Esophagus (tissue), 2 donors: ENCODE measurements around the gene CA4. TPM values are rescaled to one million over a fixed set of nuclear protein-coding genes. Genes with fewer than 3 reads are reported as not detected.

Experiments
- H3K27ac ChIP-seq, 2 donors: one replicate each; pipeline ENCODE4 v1.5.1; 2013; ENCODE audit warnings: low read depth in 2 of 2, mild to moderate bottlenecking in 2 of 2, inconsistent platforms in 1 of 2, low read length in 1 of 2, moderate library complexity in 1 of 2
- H3K27me3 ChIP-seq, 2 donors: one replicate each; pipeline ENCODE4 v1.6.1; 2013; ENCODE audit warnings: low read length in 2 of 2, control low read depth in 1 of 2, mild to moderate bottlenecking in 1 of 2; ENCODE audit not compliant: insufficient read depth in 2 of 2, control insufficient read depth in 1 of 2
- H3K36me3 ChIP-seq, 2 donors: one replicate each; pipeline ENCODE4 v1.6.1; 2013; ENCODE audit warnings: low read length in 1 of 2; ENCODE audit not compliant: control insufficient read depth in 2 of 2, insufficient read depth in 2 of 2
- H3K4me1 ChIP-seq, 2 donors: one replicate each; pipeline ENCODE4 v1.6.1; 2013; ENCODE audit warnings: low read length in 1 of 2; ENCODE audit not compliant: control insufficient read depth in 2 of 2, insufficient read depth in 2 of 2
- H3K4me3 ChIP-seq, 2 donors: one replicate each; pipeline ENCODE4 v1.5.1; 2013; ENCODE audit warnings: low read length in 2 of 2, mild to moderate bottlenecking in 2 of 2, low read depth in 1 of 2, moderate library complexity in 1 of 2
- H3K9me3 ChIP-seq, 2 donors: one replicate each; pipeline ENCODE4 v1.6.1; 2013; ENCODE audit warnings: mild to moderate bottlenecking in 2 of 2, low read depth in 1 of 2, low read length in 1 of 2, moderate library complexity in 1 of 2; ENCODE audit not compliant: control insufficient read depth in 2 of 2, insufficient read depth in 1 of 2
- WGBS, 2 donors: extraction: QIAGEN DNeasy Blood & Tissue Kit; methylation state at CpG; one replicate each; pipeline ENCODE4 v1.1.7; 2013; 5-methylcytosine and 5-hydroxymethylcytosine counted together
- polyA plus RNA-seq, 2 donors: library from polyadenylated mRNA; stranded (reverse); fragments of 200-250 nt; gene quantifications; one replicate each; pipeline ENCODE4 v1.2.3, GENCODE V29; 2013
- donor health status: healthy with polysubstance abuse.
- donor health status: Bipolar disorder and iron deficiency.

CA4 gene
- polyA plus RNA-seq, 2 donors = 0.45 to 1.5 TPM

DNA sequence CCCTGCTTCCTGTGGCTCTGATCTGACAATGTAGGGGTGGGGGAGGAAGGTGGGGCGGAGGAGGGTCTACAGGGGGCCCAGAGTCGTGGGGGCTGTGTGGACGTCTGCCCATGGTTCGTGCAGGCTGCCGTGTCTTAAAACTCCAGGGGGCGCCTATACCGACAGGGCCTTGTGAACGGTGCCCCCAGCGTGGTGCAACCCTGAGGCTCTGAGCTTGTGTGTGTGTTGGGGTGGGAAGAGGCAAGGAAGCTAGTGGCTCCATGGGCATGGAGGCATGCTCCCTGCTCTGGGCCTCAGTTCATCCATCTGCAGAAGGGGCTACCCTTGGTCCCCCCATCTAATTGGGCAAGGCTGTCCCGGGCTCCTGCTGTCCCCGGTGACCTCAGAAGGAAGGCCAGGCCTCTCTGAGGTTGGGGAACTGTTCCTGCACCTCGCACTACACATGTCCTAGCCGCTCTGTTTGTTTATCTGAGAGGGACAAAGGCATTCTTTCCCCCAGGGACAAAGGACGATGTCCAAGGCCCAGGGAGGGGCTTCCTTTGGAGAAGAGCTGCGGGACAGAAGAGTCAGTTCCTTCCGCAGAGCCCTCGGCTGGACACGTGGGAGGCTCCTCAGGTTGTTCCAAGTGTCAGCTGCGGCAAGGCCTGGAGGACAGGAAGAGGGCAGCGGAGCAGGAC is 13.5 kb downstream of the CA4 start:
- Histone ChIP-seq H3K36me3 (no peaks in the 10 kb centered on the region), H3K4me3 (no peak overlapping the region), H3K27ac (no peak overlapping the region), H3K27me3 (peaks cover 0 to 3% of the 10 kb centered on the region in 2 donors), H3K4me1 (no peaks in the 10 kb centered on the region), H3K9me3 (no peaks in the 10 kb centered on the region)
- 55 to 67% methylated on average over 20 of the region's 20 CpGs for WGBS, 2 donors

DNA sequence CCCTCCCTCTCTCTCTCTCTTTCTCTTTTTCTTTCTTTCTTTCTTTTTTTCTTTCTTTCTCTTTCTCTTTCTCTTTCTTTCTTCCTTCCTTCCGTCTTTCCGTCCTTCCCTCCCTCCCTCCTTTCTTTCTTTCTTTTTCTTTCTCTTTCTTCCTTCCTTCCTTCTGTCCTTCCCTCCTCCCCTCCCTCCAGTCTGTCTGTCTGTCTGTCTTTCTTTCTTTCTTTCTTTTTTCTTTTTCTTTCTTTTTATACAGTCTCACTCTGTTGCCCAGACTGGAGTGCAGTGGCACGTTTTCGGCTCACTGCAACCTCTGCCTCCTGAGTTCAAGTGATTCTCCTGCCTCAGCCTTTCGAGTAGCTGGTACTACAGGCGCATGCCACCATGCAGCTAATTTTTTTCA is 14.4 kb downstream of the CA4 start:
- Histone ChIP-seq H3K9me3 (no peaks in the 10 kb centered on the region), H3K27ac (no peak overlapping the region), H3K36me3 (no peaks in the 10 kb centered on the region), H3K4me1 (no peaks in the 10 kb centered on the region), H3K27me3 (no peaks in the 10 kb centered on the region), H3K4me3 (no peak overlapping the region)
- WGBS, 2 donors = 79 to 81% methylated on average over 6 of the region's 6 CpGs

- H3K27ac ChIP-seq = no peak overlapping the region
Observed at GRCh38 chr17:60164697-60165096, 14.9 kb downstream of the CA4 start.

DNA sequence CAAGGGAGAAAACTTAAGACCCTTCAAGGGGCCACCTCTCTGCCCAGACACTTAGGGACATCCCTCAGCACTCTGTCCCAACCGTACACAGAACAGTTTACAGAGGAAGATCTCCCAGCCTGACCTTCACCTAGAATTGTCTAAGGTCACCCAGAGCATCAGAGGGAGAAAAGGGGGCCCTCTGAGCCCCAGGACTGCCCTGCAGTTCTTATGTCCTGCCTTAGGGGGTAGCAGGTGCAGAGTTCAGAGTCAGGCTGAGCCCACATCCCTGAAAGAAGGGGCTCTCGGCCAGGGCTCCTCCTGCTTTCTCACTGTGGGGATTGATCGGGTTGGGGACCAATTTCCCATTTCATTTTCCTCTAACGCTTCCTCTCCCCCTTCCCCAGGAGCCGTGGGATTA is 15.4 kb downstream of the CA4 start:
- no peaks in the 10 kb centered on the region for H3K36me3 ChIP-seq
- no peaks in the 10 kb centered on the region for H3K27me3 ChIP-seq
- H3K9me3 ChIP-seq = no peaks in the 10 kb centered on the region
- no peak overlapping the region for H3K27ac ChIP-seq
- WGBS, 2 donors = 55 to 64% methylated on average over 5 of the region's 5 CpGs
- no peak overlapping the region for H3K4me3 ChIP-seq
- no peaks in the 10 kb centered on the region for H3K4me1 ChIP-seq

More at GRCh38 chr17:60164697-60165096, 14.9 kb downstream of the CA4 start:
- Histone ChIP-seq H3K36me3 (no peaks in the 10 kb centered on the region), H3K9me3 (no peaks in the 10 kb centered on the region), H3K27me3 (no peaks in the 10 kb centered on the region), H3K4me1 (no peaks in the 10 kb centered on the region), H3K4me3 (no peak overlapping the region)
- 47 to 52% methylated on average over 5 of the region's 5 CpGs for WGBS, 2 donors

DNA sequence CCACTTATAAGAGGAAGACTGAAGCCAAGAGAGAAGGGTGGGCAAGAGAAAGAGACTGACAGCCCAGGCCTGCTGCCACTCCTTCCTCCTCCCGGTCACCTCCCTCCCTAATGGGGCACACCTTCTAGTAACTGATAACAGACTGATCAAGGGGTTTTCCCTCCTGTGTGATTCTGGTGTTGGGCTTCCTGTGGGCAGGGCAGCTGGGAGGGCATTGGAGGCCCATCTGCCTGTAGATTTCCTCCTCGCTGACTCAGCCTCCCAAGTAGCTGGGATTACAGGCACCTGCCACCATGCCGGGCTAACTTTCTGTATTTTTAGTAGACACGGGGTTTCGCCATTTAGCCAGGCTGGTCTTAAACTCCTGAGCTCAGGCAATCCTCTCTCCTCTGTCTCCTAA is 16.2 kb downstream of the CA4 start:
- 57 to 70% methylated on average over 5 of the region's 5 CpGs for WGBS, 2 donors
- Histone ChIP-seq H3K36me3 (no peaks in the 10 kb centered on the region), H3K27ac (no peak overlapping the region), H3K27me3 (no peaks in the 10 kb centered on the region), H3K9me3 (no peaks in the 10 kb centered on the region), H3K4me1 (no peaks in the 10 kb centered on the region), H3K4me3 (no peak overlapping the region)

- WGBS, 2 donors = 59 to 63% methylated on average over 11 of the region's 11 CpGs
- Histone ChIP-seq H3K27me3 (no peaks in the 10 kb centered on the region), H3K27ac (no peak overlapping the region), H3K9me3 (no peaks in the 10 kb centered on the region), H3K36me3 (no peaks in the 10 kb centered on the region), H3K4me1 (peaks cover 0 to 3% of the 10 kb centered on the region in 2 donors), H3K4me3 (no peak overlapping the region)
Observed at GRCh38 chr17:60167065-60167741, 17.4 kb downstream of the CA4 start.

DNA sequence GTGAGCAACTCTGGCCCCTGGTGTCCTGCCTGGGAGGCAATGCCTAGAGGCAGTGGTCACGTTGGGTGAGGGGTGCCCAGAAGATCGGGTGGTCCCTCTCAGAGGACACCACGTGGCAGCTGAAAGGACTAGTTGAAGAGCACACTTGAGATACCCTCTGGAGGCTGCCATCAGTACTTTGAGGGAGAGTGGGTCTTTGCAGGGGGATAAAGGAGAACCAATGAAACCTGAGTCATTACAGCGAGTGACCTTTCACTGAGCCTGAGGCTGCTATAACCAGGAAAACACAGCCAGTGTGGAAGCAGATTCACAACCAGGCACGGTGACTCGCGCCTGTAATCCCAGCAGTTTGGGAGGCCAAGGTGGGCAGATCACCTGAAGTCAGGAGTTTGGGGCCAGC is 18.9 kb downstream of the CA4 start:
- no peaks in the 10 kb centered on the region for H3K36me3 ChIP-seq
- no peak overlapping the region for H3K4me3 ChIP-seq
- H3K27ac ChIP-seq = no peak overlapping the region
- H3K27me3 ChIP-seq = no peaks in the 10 kb centered on the region
- H3K4me1 ChIP-seq = peaks cover 0 to 3% of the 10 kb centered on the region in 2 donors
- WGBS, 2 donors = 68 to 71% methylated on average over 7 of the region's 7 CpGs
- no peaks in the 10 kb centered on the region for H3K9me3 ChIP-seq

DNA sequence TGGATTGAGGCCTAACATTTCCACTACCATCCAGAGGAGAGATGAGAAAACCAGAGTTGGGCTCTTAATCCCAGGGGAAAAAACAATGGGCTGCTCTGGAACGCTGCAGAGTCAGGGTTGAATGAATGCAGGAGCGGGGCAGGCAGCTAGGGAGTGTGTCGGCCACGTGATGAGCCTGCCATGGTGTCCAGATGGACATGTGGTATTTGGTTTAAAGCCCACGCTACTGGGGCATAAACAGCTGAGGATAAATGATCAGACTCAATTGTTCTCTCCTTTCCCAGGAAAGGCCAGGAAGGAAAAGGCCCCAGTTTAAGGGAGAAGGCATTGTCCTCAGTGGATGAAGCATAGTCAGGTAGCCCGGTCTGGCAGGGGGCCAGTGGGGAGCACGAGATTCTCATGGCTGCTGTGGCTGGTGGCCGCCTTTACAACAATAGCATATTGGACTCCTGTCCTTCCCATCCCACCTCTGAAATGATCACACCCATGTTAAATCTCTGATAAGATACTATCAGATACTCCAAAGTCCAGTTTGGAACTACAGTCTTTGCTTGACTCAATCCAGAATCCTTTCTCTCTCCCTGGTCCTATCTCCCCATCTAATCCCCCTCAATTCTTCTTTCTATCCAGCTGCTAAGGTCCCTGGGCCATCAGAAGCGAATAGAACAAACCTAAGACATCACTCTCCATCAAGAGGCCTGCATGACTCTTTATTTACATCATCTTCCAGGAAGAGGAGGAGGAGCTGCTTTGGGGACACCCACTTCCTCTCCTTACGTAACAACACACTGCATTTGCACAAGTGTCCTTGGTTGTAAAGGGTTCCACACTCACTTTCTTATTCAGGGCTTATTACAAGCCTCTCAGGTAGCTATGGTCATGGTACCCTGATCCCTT is 20.4 kb downstream of the CA4 start:
- Histone ChIP-seq H3K27me3 (no peaks in the 10 kb centered on the region), H3K27ac (no peak overlapping the region), H3K36me3 (no peaks in the 10 kb centered on the region), H3K4me1 (peaks cover 0 to 3% of the 10 kb centered on the region in 2 donors), H3K9me3 (no peaks in the 10 kb centered on the region), H3K4me3 (no peak overlapping the region)
- 66 to 68% methylated on average over 10 of the region's 10 CpGs for WGBS, 2 donors

GRCh38 chr17:60170835-60171752 is 21.3 kb downstream of the CA4 start:
- Histone ChIP-seq H3K36me3 (no peaks in the 10 kb centered on the region), H3K27me3 (no peaks in the 10 kb centered on the region), H3K4me1 (peaks cover 0 to 3% of the 10 kb centered on the region in 2 donors), H3K9me3 (no peaks in the 10 kb centered on the region), H3K4me3 (no peak overlapping the region), H3K27ac (no peak overlapping the region)
- WGBS, 2 donors = 72 to 74% methylated on average over 8 of the region's 8 CpGs
